ENCODE measurements around the gene CACNA2D2.
"Not testable (repeated sequence)": the region's sequence is repeated elsewhere in the genome, so short reads cannot be mapped to it uniquely, and the experiment has no call there.

CACNA2D2 gene

GRCh38 chr3:50525987-50526386 is 22.6 kb upstream of the CACNA2D2 start:
- no peak for DNase-seq

DNA sequence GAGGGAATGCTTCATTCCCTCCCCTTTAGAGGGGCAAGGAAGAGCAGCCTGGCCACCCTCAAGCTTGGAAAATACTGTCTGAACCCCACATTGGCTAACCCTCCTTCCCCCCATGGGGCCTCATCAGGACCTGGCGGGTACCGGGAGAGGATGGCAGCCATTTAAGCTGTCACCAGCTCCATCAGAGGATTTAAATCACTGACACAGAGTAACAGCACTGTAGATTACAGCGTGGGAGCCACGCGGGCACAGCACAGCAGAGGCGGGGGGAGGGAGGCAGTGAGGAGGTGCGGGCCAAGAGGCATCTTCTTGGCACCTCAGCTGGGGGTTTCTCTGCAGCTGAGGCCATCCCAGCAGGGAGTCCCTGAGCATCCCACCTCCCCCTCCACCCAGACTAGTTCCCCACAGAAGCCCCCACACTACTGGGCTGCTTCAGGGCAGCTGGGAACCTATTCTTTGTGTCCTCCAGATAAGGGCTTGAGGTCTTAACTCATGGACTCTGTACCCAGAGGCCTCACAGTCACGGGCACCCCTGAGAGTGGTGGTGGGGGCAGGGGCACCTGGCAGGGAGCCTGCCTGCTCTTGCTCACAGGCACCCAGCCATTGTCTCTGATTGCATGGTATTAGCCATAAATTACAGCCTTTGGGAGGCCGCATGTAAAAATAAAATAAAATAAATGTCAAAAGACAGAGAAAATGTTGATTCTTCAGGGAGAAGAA is 21.9 kb upstream of the CACNA2D2 start:
- no peak for DNase-seq

- DNase-seq, result no peak
Measured at GRCh38 chr3:50524746-50525145, 21.3 kb upstream of the CACNA2D2 start.

GRCh38 chr3:50523279-50523811 is 19.9 kb upstream of the CACNA2D2 start:
- DNase-seq, result no peak

GRCh38 chr3:50521572-50521971 is 18.1 kb upstream of the CACNA2D2 start:
- no peak for DNase-seq

GRCh38 chr3:50520849-50521248 is 17.4 kb upstream of the CACNA2D2 start:
- no peak for DNase-seq

- DNase-seq, result peak; percentile 68
Measured at GRCh38 chr3:50519471-50520089, 16.1 kb upstream of the CACNA2D2 start.

- no peak for DNase-seq
Measured at GRCh38 chr3:50518436-50518835, 15.0 kb upstream of the CACNA2D2 start.

DNA sequence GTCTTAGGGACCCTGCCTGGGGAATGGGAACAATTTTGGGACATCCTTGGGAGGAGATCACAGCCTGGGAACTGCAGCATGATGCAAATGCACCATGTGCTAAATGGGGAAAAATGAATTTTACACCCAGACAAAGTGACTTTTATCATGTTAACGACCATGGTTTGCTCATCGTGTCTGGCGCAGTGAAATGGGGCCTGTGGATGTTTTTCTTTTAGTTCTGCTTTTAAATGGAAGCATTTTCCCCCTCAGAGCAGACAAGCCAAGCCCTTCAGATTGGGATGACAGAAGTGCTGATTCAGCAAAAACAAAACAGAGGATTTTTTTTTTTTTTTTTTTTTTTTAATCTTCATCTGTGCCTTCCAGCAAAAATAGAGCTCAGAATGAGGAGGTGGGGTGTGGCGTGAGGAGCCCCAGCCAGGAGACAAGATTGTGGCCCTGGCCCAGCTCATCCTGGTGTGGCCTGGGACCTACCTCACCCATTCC is 14.3 kb upstream of the CACNA2D2 start:
- DNase-seq, result no peak

DNA sequence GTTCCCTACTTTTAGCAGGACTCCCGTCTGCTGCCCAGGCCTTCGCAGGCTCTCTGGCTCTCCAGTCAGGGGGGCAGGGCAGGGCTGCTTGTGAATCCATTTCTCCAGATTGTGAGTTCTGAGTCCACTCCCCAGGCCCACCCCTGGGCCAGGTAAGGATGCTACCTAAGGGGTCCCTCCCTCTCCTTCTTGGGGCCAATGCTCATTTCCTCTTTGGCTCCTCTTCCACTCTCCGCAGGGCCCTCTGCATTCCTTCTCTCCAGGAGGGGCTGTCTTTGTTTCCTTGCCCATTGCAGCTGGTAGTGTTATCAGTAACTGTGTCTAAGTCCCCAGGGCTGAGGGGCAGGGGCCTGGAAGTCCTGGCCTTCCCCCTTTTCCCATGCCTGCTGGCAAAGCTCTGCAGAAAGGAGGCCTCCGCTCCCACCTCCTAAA is 13.0 kb upstream of the CACNA2D2 start:
- no peak for DNase-seq

GRCh38 chr3:50515565-50516439 is 12.4 kb upstream of the CACNA2D2 start:
- no peak for DNase-seq

GRCh38 chr3:50512908-50513307 is 9.5 kb upstream of the CACNA2D2 start:
- not testable (repeated sequence) for DNase-seq

DNA sequence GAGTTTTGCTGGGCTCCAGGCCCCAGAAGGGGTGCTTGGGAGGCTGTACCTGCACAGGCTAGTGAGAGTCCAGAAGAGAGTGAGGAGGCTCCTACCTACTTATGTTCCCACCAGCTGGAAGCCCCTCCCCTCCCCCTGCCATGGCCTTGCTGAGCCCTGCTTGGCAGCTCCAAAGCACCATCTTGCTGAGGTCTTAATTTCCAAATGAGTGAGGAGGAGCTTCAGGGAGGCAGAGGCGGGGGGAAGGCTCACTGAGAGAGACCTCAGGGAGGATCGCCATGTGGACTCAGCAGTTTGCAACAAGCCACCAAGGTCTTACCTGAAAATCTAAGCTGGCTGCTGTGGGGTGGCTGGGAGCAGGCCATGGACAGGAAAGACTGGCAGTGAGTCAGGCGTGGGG is 8.7 kb upstream of the CACNA2D2 start:
- DNase-seq, result no peak

GRCh38 chr3:50510325-50510724 is 6.9 kb upstream of the CACNA2D2 start:
- DNase-seq, result no peak

- no peak for DNase-seq
Measured at GRCh38 chr3:50509715-50510114, 6.3 kb upstream of the CACNA2D2 start.

DNA sequence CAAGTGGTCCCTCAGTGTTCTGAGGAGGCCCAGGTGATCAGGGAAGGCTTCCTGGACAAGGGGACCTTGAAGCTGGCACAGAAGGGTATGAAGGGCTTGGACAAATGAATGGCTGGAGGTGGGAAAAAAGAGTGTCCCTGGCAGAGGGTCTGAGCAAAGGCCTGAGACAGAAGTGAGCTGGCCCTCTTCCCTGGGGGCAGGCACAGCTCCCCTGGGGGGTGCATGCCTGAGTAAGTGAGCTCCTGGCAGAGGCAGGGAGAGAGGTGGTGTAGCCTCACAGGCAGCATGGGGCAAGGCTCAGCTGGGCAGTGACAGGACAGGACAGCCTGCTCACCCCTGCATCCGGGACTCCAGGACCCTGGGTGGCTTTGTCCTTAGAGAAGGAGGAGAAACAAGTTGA is 5.4 kb upstream of the CACNA2D2 start:
- no peak for DNase-seq

DNA sequence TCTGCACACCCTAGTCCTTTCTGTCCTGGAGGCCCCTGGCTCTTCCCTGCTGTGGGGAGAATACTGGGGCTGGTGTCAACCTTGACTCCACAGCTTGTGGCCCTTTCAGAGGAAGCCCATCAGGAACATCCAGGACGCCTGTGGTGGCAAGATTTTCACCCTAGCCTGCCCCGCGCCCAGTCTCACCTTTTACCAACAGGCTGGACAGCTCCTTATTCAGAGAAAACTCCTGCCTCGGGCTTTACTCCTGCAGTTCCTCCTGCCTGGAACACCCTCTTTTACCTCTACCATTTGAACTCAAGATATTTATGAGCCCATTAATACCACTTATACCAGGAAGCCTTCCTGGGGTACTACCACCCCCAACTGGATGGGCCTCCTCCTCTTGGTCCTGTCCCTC is 2.7 kb upstream of the CACNA2D2 start:
- DNase-seq, result no peak

DNA sequence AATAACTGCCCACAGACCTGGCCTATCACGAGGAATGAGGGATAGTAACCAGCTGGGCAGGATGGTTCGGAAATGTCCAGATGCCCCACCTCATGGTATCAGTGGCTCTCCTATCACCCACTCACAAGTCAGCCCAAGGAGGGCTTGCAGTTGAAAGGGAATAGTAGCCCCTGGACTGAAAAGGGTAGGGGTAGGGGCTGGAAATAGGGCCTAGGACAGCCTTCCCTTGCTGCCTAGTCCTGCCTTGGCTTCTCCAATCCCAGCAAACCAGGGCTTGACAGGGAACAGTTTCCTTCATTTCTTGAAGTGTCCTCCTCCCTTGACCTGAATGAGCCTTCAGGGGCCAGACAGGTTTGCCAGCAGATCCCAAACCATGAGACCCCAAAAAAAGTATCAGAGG is 1.2 kb upstream of the CACNA2D2 start:
- no peak for DNase-seq

GRCh38 chr3:50502584-50503423 is 630 bp downstream of the CACNA2D2 start:
- no peak for DNase-seq

DNA sequence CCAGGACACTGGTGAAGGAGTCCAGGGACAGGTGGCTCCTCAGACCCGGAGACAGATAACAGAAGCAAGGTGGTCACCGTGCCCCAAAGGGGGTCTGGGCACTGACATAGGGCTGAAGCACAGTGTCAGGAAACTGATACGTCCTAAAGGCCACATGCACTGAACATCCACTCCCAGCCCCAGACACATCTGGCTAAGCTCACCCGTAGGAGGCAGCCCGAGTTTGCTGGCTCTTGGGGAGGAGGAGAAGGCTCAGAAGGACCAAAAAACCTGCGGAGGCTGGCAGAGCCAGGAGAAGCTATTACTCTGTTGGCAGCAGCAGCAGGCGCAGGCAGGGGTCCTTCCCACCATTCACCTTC is 1.2 kb downstream of the CACNA2D2 start:
- DNase-seq, result no peak

GRCh38 chr3:50495609-50496423 is 7.6 kb downstream of the CACNA2D2 start:
- no peak for DNase-seq
